GM19452 (cell line): ENCODE data around the gene KXD1.
"Not testable (repeated sequence)": the region's sequence is repeated elsewhere in the genome, so short reads cannot be mapped to it uniquely, and the experiment has no call there.

Source experiments
- ATAC-seq: cut with Tn5 transposase; IDR thresholded peaks from one replicate; pipeline ENCODE4 v1.9.1; 2021; ENCODE audit not compliant: unreplicated experiment

KXD1 gene

DNA sequence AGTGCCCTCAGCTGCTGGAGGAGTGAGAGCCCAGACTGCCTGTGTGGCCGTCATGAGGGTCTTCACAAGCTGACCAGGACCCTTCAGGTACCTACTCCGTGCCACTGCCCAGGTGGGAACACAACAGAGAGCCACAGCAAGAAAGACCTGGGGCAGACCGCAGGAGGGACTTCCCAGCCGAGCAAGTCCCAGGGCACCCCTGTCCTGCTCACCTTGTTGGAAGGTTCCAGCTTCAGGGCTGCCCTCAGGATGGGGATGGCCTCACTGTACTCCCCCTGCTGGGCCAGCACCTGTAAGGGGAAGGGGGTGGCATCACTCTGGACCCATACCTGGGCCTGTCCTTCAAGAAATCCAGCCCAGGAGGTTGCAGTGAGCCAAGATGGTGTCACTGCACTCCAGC, 24.6 kb upstream of the KXD1 start:
- no peak for ATAC-seq

DNA sequence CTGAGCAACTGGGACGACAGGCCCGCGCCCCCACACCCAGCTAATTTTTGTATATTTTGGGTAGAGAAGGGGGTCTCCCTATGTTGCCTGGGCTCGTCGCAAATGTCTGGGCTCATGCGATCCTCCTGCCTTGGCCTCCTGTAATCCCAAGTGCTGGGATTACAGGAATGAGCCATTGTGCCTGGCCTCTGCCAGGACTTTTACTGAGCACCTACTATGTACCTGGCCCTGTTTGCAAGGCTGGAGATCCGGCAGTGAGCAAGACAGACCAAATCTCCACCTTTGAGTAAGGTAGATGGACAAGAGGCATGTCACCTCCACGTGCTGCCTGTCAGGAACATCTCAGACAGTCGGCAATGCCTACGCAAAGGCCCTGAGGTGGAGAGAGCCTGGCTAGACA, 21.2 kb upstream of the KXD1 start:
- no peak for ATAC-seq

DNA sequence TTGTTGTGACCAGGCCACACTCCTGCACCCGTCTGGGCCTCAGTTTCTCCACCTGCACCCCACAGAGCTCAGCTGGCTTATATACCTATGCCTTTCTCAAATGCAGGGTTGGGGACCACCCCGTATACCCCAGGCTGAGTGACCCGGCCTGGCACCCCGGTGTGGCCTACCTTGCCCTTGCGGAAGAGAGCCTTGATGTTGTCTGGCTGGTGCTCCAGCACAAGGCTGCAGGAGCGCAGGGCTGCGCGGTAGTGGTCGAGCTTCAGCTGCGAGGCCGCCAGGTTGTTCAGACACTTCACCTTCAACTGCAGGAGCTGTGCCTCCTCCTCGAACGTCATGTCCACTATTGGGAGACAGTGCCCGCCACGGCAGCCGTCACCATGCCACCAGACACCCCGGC, 20.2 kb upstream of the KXD1 start:
- ATAC-seq = no peak

DNA sequence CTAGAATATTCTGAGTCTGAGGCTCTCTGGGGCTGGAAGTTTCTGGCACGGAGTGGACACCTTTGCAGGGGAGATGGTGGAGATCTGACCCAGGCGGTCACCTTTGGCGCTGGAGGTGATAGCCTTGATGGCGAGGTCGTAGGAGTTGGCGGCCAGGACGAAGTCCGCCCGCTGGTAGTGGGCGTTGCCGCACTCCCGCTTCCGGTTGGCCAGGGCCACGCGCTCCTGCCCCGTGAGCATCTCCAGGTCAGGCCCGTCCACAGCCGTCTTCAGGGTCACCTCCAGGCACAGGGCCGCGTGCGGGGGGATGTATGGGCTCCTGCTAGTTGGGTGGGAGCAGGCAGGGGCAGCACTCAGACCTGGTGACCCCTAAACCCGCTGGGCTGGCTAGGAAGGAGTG, 19.6 kb upstream of the KXD1 start:
- ATAC-seq = no peak

DNA sequence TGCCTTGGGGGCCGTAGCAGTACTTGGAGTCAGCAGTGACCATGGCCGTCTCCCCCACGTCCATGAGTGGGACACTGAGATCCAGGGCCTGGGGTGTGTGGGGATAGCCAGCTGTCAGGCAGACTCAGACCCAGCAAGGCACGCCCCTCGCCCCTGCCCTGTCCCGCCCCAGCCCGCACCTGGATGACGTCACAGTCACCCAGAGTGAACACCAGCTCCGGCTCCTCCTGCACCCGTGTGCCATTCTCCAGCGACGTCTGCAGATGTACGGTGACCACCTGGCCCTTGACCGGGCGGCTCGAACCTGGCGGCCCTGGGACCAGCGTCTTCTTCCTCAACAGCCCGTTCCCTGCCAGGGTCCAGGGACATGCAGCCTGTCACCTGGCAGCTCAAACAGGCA, 18.3 kb upstream of the KXD1 start:
- no peak for ATAC-seq

DNA sequence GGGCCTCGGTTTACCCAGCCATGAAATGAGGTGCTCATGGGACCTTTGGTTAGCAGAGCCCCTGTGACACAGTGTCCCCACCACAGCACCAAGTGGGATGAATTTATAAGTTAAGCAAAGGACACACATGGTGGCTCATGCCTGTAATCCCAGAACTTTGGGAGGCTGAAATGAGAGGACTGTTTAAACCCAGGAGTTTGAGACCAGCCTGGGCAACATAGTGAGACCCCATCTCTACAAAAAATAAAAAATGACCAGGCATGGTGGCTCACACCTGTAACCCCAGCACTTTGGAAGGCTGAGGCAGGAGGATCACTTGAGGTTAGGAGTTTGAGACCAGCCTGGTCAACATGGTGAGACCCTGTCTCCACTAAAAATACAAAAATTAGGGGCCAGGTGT, 17.5 kb upstream of the KXD1 start:
- not testable (repeated sequence) for ATAC-seq

DNA sequence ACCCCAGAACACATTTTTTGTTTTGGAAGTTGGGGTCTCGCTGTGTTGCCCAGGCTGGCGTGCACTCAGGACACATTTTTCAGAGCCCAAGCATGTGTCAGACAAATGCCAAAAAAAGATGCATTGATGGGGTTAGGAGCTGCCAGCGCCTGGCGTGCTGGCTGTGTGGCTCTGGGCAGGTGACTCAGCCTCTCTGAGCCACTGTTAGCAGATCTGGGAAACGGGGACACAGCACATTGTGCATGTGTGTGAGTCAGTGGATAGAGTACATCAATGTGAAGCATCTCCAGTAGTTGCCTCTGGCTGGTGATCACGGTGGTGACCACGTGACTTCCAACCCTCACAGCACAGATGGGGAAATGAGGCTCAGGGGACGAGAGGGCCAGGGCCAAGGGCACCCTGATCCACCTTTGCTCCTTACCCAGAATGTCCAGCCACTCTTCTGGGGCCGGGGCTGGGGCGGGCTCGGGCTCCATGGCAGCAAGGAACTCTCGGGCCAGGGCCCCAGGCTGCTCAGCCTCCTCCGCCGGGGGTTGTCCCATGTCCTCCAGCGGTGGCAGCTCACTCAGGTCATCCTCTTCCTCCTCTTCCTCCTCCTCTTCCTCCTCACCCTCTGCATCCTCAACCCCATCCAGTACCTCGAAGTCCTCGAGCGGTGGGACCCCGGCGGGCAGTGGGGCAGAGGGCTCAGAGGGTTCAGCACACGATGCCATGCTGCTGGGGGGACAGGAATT, 16.2 kb upstream of the KXD1 start:
- no peak for ATAC-seq

DNA sequence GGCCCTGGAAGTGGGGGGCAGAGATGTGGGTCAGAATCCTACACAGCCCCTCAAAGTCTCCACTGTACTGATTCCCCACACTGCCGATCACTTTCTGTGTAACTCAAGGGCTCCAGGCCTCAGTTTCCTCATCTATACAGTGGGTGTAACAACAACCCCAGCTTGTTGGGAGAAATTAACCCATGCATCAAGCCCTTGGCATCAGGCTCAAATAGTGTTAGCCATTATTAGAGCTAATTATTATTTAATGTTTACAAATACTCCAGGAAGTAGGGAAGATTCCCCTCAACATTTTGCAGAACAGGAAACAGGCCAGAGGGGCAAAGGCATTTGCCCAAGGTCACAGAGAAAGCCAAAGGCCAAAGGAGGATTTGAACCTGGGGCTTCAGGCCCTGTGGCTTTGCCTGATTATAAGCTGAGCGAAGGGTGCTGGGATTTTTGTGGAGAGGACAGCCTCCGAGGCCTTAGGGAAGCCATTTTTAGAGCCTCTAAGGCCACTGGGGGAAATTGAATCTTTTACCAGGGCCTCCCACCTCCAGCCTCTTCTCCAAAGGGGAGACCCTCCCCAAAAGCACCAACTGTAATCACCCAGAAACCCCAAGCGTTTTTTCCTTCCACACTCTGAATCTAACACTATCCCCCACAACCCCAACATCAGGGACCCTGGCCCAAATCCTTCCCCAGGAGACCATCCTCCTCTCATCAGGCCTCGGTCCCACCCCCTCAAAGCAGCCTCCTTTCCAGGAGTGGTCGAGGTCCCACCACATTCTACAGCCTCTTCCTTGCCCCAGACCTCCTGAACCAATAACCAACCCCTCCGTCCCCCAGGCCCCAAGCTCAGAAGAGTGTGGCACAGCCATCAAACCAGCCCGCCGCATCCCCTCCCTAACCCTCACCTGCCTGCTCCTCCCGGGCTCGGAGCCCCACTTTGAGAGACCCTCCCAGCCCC, 15.4 kb upstream of the KXD1 start:
- no peak for ATAC-seq

DNA sequence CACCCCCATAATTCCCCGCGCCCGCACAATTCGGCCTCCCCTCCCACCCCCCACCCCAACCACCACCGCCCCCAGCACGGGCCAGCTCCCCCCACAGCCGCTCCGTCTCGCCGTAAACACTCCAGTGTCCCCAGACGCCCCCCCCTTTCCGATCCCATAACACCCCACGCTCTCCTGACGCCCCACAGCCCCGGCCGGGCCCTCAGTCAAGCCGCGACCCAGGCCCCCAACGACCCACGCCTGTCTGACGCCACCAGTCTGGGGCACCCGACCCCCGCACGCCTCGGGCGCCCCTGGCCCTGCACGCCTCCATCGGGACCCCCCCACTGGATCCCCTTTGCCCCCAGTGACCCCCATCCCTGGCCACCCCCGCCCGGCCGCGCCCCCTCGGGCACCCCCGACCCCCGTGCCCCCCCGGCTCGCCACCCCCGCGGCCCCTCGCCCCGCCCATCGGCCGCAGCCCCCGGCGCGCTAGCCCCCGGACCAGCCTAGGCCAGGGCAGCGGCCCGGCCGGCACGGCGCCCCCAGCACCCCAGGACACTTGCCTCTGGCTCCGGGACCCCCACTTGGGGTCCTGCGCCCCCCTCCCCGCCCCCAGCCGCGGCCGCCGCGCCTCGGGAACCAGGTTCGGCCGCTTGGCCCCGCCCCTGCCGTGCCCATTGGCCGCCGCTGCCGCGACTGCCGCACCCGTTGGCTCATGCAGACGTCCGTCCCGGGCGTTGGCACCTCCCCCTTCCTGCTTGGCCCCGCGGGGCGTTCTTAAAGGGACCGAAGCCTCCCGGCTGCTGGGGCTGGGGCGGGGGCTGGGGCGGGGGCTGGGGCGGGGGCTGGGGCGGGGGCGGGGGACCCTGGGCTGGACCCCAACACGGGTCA, 14.5 kb upstream of the KXD1 start, which contains the start of gene FKBP8:
TSS of gene FKBP8 (minus strand) at position 633 of the 873 bp plus-strand sequence. CDS start 1,603 bp downstream, outside the sequence.
- peak; percentile 97 for ATAC-seq

DNA sequence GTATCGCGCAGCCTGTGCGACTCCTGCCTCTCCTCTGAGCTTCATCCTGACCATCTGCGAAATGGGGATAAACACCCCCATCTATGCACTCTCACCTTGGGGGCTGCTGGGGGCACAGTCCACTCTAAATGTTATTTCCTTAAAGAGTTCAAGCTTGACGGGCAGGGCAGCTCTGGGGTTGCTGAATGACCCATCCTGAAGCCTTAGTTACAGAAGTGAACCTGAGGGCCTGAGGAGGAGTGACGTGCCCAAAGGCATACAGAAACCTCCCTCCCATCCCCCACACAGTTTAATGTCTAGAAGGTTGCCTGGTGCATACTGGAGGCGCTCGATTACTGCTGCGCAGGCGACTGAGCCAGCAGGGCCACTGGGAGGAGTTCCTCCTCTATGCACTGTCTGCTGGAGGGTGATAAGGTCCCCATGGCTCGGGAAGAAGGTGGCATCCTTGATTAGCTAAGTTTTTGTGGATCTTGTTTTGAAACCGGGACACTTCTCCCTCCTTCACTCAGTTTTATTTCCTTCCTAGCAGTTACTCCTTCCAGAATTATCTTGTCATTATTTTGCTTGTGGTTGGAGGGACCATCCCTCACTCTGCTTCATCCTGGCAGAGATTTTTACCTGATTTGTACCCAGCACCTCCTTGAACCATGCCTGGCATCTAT, 13.7 kb upstream of the KXD1 start:
- peak; percentile 47 for ATAC-seq

DNA sequence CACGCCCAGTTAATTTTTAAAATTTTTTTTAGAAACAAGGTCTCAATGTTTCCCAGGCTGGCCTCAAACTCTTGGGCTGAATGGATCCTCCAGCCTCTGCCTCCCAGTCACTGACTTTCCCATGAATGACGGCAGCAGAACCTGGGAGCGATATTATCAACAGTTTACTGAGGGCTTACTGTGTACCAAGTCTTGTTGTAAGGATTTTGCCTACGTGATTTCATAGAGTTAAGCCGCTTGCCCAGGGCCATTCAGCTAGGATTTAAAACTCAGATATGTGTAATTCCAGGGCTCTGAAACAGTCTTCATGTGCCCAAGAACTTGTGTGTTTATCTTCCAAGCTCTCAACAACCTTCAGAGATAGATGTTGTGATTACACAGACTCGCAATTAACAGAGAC, 6.0 kb upstream of the KXD1 start:
- no peak for ATAC-seq

DNA sequence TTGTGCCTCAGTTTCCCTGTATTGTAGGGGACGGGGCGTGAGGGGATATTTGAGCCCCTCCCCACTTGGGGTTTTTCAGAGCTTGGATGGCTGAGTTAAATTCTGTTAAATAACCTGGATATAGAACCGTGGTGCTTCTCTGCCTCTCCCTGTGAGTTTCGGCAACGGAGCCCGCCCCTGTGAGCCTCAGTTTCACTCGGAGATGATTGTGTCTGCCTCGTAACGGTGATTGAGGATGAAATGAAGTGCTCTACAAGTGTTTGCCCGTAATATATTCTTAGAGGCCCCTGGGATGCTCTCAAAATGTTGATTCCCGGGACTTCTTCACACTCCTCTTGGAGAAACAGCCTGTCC, 509 bp downstream of the KXD1 start:
- no peak for ATAC-seq

DNA sequence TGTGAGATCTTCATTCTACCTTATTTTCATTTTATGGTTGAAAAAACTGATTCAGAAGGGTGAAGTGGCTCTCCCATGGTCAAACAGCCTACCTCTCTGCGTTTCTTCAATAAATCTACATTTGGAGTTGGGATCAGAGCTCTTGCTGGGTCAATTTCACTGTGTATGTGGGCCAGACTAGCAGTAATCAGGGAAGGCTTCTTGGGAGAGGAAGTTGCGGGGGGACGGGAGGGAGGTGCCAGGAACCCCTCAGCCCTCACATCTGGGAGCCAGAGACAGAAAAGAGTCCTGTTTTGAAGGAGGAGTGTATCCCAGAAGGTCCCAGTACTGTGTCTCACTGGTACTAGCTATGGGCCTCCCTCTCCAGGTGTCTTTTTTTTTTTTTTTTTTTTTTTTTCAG, 934 bp downstream of the KXD1 start:
- ATAC-seq = no peak

DNA sequence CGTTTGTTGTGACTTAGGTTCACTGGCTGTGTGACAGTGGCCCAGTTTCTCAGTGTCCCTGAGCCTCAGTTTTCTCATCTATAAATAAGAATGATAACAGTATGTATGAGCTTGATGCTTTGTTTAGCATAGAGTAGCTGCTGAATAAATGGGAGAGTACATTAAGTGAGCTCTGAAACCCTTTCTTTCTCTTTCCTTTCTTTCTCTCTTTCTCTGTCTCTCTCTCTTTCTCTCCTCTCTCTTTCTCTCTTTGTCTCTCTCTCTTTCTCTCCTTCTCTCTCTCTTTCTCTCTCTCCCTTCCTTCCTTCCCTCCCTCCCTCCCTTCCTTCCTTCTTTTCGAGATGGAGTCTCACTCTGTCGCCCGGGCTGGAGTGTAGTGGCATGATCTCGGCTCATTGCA, 2.0 kb downstream of the KXD1 start:
- ATAC-seq = no peak

DNA sequence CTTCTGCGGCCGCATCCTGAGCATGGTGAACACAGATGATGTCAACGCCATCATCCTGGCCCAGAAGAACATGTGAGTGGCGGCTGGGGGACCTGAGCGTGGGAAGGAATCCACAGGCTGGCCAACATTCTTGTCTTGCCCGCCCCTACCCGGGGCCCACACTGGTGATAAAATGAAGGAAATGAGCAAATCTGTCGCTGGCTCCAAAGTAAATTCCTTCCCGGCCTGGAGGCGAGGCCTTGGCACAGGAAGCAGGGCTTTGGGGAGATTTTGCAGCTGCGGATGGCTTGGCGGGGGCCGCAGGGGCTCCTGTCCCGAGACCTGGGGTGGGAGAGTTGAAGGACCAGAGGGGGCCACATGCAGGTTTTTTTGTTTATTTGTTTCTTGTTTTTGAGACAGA, 4.4 kb downstream of the KXD1 start:
- ATAC-seq = no peak

DNA sequence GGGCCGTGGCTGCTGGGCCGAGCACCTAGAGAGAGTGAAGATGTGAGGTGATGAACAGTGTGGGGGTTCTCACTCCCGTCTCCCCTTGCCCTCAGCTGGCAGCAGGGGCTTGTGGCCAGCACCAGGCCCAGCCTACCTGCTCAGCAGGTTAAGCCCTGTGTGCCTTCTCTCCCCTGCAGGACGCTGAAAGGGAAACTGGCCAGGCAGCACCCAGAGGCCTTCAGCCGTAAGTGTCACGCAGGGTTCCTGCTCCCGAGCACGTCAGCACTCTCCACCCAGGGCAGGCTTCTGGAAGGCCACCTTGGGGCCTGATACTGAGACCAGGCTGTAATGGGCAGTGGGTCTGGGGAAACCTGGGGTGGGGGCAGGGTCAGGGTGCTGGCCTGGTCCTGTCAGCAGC, 9.3 kb downstream of the KXD1 start:
- ATAC-seq = no peak

DNA sequence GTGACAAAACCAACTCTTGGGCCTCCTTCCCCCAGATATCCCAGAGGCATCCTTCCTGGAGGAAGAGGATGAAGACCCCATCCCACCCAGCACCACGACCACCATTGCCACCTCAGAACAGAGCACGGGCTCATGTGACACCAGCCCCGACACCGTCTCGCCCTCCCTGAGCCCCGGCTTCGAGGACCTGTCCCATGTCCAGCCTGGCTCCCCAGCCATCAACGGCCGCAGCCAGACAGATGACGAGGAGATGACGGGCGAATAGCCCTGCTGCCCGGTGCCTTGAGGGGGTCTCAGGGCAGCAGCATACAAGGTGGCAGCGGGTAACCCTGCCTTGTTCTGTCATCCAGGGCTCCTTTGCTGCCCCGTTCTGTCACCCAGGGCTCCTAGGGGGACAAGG, 10.7 kb downstream of the KXD1 start:
- ATAC-seq = no peak

DNA sequence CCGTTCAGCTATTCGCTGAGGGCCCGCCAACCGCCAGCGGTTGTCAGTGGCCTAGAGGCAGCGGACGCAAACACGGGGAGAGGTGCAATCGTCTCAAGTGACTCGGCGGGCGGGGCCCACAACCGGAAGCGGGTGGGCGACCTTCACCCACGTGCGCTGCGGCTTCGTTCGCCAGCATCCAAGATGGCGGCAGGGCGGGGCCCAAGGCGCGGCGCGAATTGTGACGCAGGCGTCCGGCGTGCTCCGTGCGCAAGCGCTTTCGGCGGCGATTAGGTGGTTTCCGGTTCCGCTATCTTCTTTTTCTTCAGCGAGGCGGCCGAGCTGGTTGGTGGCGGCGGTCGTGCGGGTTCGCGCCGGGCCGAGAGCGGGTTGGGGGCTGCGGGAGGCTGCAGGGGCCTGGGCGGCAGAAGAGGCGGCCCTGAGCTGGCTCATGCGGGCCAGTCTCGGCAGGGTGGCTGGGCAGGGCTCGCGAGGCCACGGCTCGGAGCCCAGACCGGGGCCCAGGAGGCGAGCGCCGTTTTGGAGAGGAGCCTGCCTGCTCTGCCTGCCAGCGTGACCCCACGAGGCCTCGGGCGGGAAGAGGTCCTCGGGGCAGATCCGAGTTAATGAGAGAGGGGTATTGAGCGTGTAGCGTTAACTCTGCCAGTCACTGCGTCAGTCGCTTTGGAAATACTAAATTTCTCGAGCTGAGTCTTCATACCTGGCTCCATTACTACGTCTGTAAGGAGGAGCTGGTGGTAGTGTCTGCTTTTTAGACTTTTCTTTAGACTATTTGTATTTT, 14.1 kb downstream of the KXD1 start, which contains the start of gene UBA52:
TSS of gene UBA52 (plus strand) at position 294 of the 781 bp plus-strand sequence. CDS start 1,444 bp downstream, outside the sequence.
- ATAC-seq = peak; percentile 92

DNA sequence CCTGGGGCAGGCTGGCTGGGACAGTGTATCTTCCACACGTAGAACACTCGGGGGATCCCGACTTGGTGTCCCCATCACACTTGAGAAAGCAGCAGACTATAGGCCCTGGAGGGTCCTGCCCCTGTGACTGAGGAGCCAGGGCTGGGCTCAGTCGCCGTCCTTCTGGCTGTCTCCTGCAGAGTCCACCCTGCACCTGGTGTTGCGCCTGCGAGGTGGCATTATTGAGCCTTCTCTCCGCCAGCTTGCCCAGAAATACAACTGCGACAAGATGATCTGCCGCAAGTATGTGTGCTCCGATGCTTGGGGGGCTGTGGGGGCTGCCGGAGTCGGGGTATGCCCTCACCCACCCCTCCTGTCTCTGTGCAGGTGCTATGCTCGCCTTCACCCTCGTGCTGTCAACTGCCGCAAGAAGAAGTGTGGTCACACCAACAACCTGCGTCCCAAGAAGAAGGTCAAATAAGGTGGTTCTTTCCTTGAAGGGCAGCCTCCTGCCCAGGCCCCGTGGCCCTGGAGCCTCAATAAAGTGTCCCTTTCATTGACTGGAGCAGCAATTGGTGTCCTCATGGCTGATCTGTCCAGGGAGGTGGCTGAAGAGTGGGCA, 17.1 kb downstream of the KXD1 start:
- no peak for ATAC-seq
